ENCODE data around the gene CYP4V2. TPM values are rescaled to one million over a fixed set of nuclear protein-coding genes. Genes with fewer than 3 reads are reported as not detected.

CYP4V2 gene
- total RNA-seq, 1 donor from 2014 or later: 10.0 TPM

GRCh38 chr4:186248643-186249042 is 57.3 kb downstream of the CYP4V2 start:
- Mint-ChIP-seq H3K27me3 (ENCODE audit: unreplicated experiment) (no peaks in the 10 kb centered on the region), H3K27ac (ENCODE audit: unreplicated experiment) (no peak overlapping the region), H3K9me3 (ENCODE audit: unreplicated experiment) (peaks cover 1% of the 10 kb centered on the region), H3K4me3 (ENCODE audit: unreplicated experiment) (no peak overlapping the region), H3K36me3 (ENCODE audit: unreplicated experiment) (no peaks in the 10 kb centered on the region), H3K4me1 (ENCODE audit: low read depth, unreplicated experiment) (no peaks in the 10 kb centered on the region)
- TF ChIP-seq, protein P1, sequence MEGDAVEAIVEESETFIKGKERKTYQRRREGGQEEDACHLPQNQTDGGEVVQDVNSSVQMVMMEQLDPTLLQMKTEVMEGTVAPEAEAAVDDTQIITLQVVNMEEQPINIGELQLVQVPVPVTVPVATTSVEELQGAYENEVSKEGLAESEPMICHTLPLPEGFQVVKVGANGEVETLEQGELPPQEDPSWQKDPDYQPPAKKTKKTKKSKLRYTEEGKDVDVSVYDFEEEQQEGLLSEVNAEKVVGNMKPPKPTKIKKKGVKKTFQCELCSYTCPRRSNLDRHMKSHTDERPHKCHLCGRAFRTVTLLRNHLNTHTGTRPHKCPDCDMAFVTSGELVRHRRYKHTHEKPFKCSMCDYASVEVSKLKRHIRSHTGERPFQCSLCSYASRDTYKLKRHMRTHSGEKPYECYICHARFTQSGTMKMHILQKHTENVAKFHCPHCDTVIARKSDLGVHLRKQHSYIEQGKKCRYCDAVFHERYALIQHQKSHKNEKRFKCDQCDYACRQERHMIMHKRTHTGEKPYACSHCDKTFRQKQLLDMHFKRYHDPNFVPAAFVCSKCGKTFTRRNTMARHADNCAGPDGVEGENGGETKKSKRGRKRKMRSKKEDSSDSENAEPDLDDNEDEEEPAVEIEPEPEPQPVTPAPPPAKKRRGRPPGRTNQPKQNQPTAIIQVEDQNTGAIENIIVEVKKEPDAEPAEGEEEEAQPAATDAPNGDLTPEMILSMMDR (IDR thresholded peaks at IDR 0.05; ENCODE audit: partially characterized antibody, unreplicated experiment): no peak
- no peak for DNase-seq

- no peak overlapping the region for H3K4me3 Mint-ChIP-seq (ENCODE audit: unreplicated experiment)
- H3K27ac Mint-ChIP-seq (ENCODE audit: unreplicated experiment): no peak overlapping the region
- no peaks in the 10 kb centered on the region for H3K4me1 Mint-ChIP-seq (ENCODE audit: low read depth, unreplicated experiment)
- TF ChIP-seq, protein P1 (IDR thresholded peaks at IDR 0.05; ENCODE audit: partially characterized antibody, unreplicated experiment): no peak
- peaks cover 1% of the 10 kb centered on the region for H3K9me3 Mint-ChIP-seq (ENCODE audit: unreplicated experiment)
- DNase-seq: no peak
- H3K27me3 Mint-ChIP-seq (ENCODE audit: unreplicated experiment): no peaks in the 10 kb centered on the region
- no peaks in the 10 kb centered on the region for H3K36me3 Mint-ChIP-seq (ENCODE audit: unreplicated experiment)
Observed at GRCh38 chr4:186249785-186250754, 58.7 kb downstream of the CYP4V2 start.

DNA sequence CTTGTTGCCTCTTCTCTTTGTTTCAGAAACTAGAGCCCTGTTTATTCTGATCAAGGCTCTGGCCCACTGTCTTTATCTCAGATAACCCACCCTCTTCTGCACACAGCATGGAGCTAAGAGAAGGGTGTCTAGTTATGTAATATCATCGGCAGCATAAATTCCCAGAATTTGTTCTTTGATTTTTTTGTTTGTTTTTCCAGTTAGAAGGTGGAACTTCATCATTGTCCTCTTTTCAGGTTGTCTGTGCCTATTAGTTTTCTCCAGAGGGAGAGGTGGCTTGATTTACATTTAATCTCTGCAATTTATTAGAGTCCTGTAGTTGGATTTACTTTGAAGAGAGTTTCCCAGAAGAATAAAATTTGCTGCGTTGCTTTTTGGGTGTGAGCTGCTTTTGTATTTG is 59.4 kb downstream of the CYP4V2 start:
- H3K27me3 Mint-ChIP-seq (ENCODE audit: unreplicated experiment): no peaks in the 10 kb centered on the region
- H3K4me3 Mint-ChIP-seq (ENCODE audit: unreplicated experiment): no peak overlapping the region
- H3K27ac Mint-ChIP-seq (ENCODE audit: unreplicated experiment): no peak overlapping the region
- H3K9me3 Mint-ChIP-seq (ENCODE audit: unreplicated experiment): peaks cover 1% of the 10 kb centered on the region
- H3K4me1 Mint-ChIP-seq (ENCODE audit: low read depth, unreplicated experiment): no peaks in the 10 kb centered on the region
- DNase-seq: no peak
- H3K36me3 Mint-ChIP-seq (ENCODE audit: unreplicated experiment): no peaks in the 10 kb centered on the region
- TF ChIP-seq, protein P1 (IDR thresholded peaks at IDR 0.05; ENCODE audit: partially characterized antibody, unreplicated experiment): no peak

DNA sequence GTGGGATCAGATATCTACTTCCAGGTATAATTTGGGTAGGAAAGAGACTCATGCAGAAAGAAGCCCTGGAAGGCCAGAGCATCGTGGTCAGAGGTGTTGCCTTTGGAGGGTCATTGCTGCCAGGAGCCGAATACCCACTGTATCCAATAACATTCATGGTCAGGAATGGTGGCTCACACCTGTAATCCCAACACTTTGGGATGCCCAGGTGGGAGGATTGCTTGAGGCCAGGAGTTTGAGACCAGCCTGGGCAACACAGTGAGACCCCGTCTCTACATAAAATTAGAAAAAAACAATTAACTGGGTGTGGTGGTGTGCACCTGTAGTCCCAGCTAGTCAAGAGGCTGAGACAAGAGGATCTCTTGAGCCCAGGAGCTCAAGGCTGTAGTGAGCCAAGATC is 63.8 kb downstream of the CYP4V2 start:
- no peak overlapping the region for H3K27ac Mint-ChIP-seq (ENCODE audit: unreplicated experiment)

More for the DNA sequence above, 63.8 kb downstream of the CYP4V2 start:
- Mint-ChIP-seq H3K9me3 (ENCODE audit: unreplicated experiment) (no peaks in the 10 kb centered on the region), H3K4me1 (ENCODE audit: low read depth, unreplicated experiment) (no peaks in the 10 kb centered on the region), H3K27me3 (ENCODE audit: unreplicated experiment) (peaks cover under 1% of the 10 kb centered on the region), H3K36me3 (ENCODE audit: unreplicated experiment) (no peaks in the 10 kb centered on the region), H3K4me3 (ENCODE audit: unreplicated experiment) (no peak overlapping the region)
- TF ChIP-seq, protein P1 (IDR thresholded peaks at IDR 0.05; ENCODE audit: partially characterized antibody, unreplicated experiment): no peak
- DNase-seq: no peak
